Ecto neural progenitor cell (in vitro differentiated cells): ENCODE results near the gene MSRB3.
"Not testable (repeated sequence)": the region's sequence is repeated elsewhere in the genome, so short reads cannot be mapped to it uniquely, and the experiment has no call there.

Source experiments
- DNase-seq: peaks from one replicate; pipeline ENCODE4 v3.0.0-alpha.2; 2018; ENCODE audit warnings: low spot score

MSRB3 gene

GRCh38 chr12:65278576-65279368, at the start of gene MSRB3:
MSRB3 (plus strand) TSS chr12:65278683; CDS start chr12:65308580, 29,897 bp downstream.
- DNase-seq, result peak; percentile 94

DNA sequence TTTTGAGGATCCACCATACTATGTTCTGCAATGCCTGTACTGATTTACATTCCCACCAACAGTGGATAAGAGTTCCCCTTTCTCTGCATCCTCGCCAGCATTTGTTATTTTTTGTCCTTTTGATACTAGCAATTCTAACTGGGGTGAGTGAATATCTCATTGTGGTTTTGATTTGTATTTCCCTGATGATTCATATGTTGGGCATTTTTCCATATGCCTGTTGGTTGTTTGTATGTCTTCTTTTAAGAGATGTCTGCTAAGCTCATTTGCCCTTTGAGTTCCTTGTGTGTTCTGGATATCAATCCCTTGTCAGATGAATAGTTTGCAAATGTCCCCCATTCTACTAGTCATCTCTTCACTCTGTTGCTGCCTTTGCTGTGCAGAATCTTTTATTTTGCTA, 49.0 kb upstream of the MSRB3 start:
- DNase-seq, result no peak

- no peak for DNase-seq
Measured at GRCh38 chr12:65232476-65233077, 45.9 kb upstream of the MSRB3 start.

- DNase-seq, result no peak
Measured at GRCh38 chr12:65237153-65237552, 41.3 kb upstream of the MSRB3 start.

DNA sequence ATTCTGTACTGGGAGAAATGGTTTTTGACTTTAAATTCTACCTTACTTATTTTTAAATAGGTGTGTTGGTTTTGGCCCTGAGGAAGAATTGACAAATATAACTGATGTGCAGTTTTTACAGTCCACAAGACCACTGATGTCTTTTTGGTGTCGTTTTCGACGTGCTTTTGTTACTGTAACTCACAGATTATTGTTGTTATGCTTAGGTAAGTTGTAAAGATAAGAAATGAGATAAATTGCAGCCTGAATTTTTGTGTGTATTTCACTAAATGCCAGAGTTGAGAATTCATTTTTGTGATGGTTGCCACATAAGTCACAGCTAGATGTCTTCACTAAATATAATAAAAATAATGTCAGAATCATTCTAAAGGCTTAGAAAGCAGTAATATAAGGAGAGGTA, 39.9 kb upstream of the MSRB3 start:
- no peak for DNase-seq

DNA sequence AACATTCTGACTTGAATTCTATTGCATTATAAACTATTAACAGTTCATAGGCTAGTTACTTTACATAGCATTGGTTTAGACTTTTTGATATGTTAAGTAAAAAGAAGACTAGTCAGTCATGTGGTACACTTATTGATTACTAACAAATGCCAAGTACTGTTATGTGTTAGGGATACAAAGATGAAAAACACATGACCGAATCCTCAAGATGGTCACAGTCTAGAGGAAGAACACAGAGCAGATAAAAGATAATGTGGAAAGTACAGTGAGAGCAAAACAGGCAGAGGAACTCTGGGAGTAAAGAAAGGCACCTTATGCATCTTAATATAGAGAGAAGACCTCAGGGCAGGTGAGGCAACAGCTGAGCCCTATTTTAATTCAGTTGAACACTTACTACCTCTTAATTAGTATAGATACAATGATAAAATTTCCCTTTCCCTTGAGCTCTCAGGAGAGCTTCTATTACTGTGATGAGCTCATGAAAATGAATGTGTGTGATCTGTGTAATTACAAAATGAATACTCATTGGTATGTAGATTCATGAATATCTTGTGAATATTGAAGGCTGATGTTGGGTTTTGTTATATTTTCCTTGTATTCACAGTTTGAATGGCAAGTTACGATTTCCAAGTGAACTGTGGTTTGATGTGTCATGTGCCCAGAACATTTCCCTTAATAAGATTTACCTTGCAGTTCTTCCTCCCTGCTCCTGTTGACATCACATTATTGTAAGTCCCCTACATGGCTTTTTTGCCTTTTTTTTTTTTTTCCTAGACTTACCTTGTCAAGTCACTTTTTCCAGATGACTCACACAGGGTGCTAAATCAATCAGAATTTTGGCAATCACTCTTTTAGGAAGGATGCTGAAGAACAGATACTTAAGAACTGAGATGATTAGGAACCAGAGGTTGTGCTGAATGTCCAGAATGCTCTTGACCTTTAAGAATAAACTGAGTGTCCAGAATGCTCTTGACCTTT, 29.5 kb upstream of the MSRB3 start:
- DNase-seq, result no peak

- no peak for DNase-seq
Measured at GRCh38 chr12:65252515-65252914, 26.0 kb upstream of the MSRB3 start.

GRCh38 chr12:65257986-65258385, 20.5 kb upstream of the MSRB3 start:
- no peak for DNase-seq

- no peak for DNase-seq
Measured at GRCh38 chr12:65259501-65259900, 19.0 kb upstream of the MSRB3 start.

DNA sequence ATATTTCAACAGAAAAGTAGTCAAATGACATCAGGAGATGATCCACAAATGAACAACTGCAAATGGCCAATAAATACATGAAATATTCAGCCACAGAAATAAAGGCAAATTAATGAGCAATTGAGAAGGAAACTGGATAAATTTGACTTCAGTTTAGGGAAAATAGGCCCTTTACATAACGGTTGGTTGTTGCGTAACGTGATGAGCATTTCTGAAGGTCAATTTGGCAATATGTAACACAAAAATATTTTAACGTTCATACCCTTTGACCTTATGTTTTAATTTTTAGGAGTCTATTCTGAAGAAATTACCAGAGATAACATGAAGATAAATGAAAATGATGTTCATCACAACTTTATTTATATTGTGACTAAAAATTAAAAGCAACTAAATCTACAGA, 14.7 kb upstream of the MSRB3 start:
- no peak for DNase-seq

DNA sequence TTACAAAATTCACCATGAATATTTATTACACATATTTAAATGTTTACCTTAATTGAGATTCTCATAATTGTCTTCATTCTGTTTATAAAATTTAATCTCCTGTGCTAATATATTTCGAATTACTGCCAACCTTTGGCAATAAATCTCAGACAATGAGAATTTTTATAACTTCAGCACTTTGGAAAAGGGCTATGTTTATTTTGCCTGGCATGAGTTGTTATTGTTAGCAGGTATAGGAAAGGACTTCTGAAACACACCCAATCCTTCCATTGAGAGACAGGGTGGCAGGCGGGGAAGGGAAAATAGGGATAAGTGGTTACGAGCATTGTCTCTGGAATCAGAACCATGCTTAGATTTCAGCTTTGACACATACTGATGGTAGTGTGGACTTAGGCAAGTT, 12.1 kb upstream of the MSRB3 start:
- DNase-seq, result no peak

- no peak for DNase-seq
Measured at GRCh38 chr12:65269603-65270002, 8.9 kb upstream of the MSRB3 start.

GRCh38 chr12:65274602-65275272, 3.7 kb upstream of the MSRB3 start:
- DNase-seq, result no peak

DNA sequence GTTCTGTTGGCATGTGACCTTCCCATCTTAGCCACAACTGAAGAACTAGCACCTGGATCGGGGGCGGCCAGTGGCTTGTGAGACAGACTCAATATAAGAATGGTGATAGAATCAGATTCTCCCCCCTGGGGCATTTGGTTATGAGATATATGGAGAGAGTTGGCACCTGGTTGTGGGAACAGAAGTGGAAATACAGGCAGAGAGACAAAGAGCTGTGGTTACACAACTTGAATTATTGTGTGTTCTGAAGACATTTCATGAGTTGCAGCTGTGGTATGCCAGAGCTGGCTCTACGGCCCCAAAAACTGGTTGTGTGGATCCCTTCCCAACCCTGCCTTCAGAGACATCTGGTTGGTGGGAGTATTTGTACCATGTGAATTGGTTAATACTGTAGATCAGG, 2.9 kb upstream of the MSRB3 start:
- no peak for DNase-seq

DNA sequence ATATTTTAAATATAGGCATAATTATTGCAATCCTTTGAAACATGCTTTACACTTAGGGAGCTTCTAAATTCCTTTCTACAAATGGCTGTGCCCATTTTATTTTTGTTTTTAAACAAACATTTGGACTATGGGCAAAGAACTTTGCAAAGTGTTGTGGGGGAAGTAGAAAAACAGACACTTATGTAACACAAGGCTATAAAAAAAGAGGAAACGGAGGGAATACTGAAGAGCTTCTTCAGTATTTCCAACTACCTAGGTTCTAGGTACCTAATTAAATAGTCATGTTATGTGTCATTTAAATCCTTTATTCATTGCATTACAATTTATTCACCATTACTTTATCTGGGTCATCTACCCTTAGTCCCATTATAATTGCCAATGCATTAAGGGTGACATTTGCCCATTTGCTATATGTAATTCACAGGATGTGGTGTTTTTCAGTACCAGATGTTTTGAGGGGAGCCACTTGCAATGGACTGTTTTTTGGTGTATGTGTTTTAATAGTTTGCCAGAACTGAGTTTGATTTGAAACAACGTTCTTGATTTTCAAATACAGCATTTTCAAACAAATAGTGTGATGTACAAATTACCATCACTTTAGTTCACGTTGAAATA, 1.5 kb upstream of the MSRB3 start:
- DNase-seq, result no peak

- DNase-seq, result no peak
Measured at GRCh38 chr12:65277994-65278575, 398 bp upstream of the MSRB3 start.

DNA sequence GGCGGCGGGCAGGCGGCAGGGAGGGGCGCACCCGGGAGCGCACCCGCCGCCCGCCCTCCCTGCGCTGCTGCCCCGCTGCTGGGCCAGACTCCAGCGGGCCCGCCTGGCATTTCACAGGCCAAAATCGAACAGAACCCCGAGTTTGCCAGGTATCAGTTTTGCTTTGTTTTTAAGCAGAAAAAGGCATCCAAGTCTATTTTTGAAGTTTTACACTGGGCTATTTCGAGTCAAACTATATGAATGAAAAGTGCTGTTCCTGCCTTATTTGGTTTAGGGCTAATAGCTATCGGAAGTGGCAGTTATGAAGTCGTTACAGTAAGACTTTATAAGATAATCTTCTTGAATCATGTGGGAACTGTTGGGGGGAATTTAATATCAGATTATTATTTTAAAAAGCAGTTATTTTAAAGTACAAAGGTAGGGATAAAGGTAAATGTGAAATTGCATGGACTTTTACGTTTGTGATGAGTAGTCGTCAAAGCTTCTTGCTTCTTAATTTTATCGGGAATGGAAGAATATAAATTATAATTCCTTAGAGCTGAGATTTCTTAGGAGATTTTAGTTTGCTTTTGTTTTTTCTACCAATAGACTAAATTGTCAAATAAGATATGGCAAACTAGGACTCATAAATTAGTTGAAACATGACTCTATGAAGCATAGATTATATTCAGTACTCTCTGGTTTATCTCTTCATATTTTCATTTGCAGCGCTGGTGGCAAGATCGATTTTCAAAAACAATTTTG, 1.1 kb downstream of the MSRB3 start:
- DNase-seq, result no peak

DNA sequence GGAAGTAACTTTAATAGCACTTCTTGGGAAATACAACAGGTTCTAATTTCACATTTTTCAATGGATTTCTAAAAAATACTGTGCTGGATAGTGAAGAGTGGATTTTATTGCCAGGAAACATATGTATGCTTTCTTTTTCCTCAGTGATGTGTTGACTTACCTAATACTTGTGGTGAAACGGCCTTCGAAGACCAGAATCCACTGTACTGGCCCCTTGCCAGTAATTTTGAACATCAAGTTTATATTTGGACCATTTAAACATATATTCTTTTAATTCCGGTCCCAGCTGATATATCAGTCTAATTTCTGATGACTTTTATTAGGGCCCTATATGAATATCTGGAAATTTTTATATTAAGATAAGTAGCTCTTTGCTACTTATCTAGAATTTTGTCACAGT, 1.8 kb downstream of the MSRB3 start:
- DNase-seq, result no peak

GRCh38 chr12:65282840-65283239, 4.4 kb downstream of the MSRB3 start:
- DNase-seq, result no peak

DNA sequence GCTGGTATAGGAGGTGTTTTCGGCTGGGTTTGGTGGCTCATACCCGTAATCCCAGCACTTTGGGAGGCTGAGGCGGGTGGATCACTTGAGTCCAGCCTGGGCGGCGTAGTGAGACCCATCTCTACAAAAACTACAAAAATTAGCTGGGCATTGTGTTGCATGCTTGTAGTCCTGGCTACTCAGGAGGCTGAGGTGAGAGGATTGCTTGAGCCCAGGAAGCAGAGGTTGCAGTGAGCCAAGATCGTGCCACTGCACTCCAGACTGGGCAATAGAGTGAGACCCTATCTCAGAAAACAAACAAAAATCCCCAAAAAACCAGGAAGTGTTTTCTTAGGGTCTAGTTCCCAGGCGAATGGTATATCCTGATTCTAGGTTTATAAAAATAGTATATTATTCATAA, 7.0 kb downstream of the MSRB3 start:
- not testable (repeated sequence) for DNase-seq

GRCh38 chr12:65287426-65287825, 8.9 kb downstream of the MSRB3 start:
- no peak for DNase-seq
